ENCODE results near the gene NPAS3. TPM values are rescaled to one million over a fixed set of nuclear protein-coding genes. Genes with fewer than 3 reads are reported as not detected.
A peak's percentile ranks its signal among the peaks of the same experiment; 100 is the strongest.

NPAS3 gene
- total RNA-seq, 1 experiment from 2014 or later, result 0.36 TPM

GRCh38 chr14:33307691-33308251 is 369.1 kb downstream of the NPAS3 start:
- no peaks in the 10 kb centered on the region for H3K79me2 ChIP-seq (ENCODE audit: low read length)
- H3K4me2 ChIP-seq (ENCODE audit: low read length), result no peak overlapping the region
- no peaks in the 10 kb centered on the region for H3F3A ChIP-seq (ENCODE audit: low read length, unreplicated experiment)
- ATAC-seq (no peak), DNase-seq (peak; percentile 16)
- no peak overlapping the region for H3K9ac ChIP-seq (ENCODE audit: low read length)
- no TSS peak for BruUV-seq (replicated peaks)
- no peak overlapping the region for H2AFZ ChIP-seq (ENCODE audit: low read length)
- H3K4me3 ChIP-seq (ENCODE audit: low read length), result no peak overlapping the region
- H3K9me2 ChIP-seq (replicated peaks; ENCODE audit: low read length), result no peaks in the 10 kb centered on the region
- no peaks in the 10 kb centered on the region for H3K9me3 ChIP-seq (ENCODE audit: low read length)
- no peak for TF ChIP-seq CTCF (conservative IDR thresholded peaks at IDR 0.05; ENCODE audit: low read depth, low read length)
- TF ChIP-seq EZH2phosphoT487 (IDR thresholded peaks at IDR 0.05; ENCODE audit: borderline replicate concordance, low read length), result no peak
- TF ChIP-seq EZH2 (IDR thresholded peaks at IDR 0.05; ENCODE audit: low read length, unreplicated experiment), result no peak
- 0 out of 2 replicates have a peak, but pooled peaks cover 7% of the 10 kb centered on the region for H3K27me3 ChIP-seq (ENCODE audit: low read length)
- H3K36me3 ChIP-seq (ENCODE audit: low read depth, low read length), result no peaks in the 10 kb centered on the region
- intact Hi-C loops (cut with micrococcal nuclease), result no loop called here
- no peaks in the 10 kb centered on the region for H4K20me1 ChIP-seq (ENCODE audit: low read length)
- CTCF ChIA-PET, result no interaction called here
- no peaks in the 10 kb centered on the region for H3K4me1 ChIP-seq (ENCODE audit: insufficient read depth, low read length)
- POLR2A ChIA-PET (ENCODE audit: unreplicated experiment), result no interaction called here
- H3K27ac ChIP-seq (ENCODE audit: low read length), result no peak overlapping the region

- ATAC-seq (no peak), DNase-seq (no peak)
- H3K4me2 ChIP-seq (ENCODE audit: low read length), result no peak overlapping the region
- POLR2A ChIA-PET (ENCODE audit: unreplicated experiment), result no interaction called here
- H4K20me1 ChIP-seq (ENCODE audit: low read length), result no peaks in the 10 kb centered on the region
- CTCF ChIA-PET, result no interaction called here
- H3K4me3 ChIP-seq (ENCODE audit: low read length), result no peak overlapping the region
- intact Hi-C loops (cut with micrococcal nuclease), result no loop called here
- H3K9ac ChIP-seq (ENCODE audit: low read length), result no peak overlapping the region
- H3K4me1 ChIP-seq (ENCODE audit: insufficient read depth, low read length), result no peaks in the 10 kb centered on the region
- no peaks in the 10 kb centered on the region for H3F3A ChIP-seq (ENCODE audit: low read length, unreplicated experiment)
- H3K27ac ChIP-seq (ENCODE audit: low read length), result no peak overlapping the region
- BruUV-seq (replicated peaks), result no TSS peak
- H3K79me2 ChIP-seq (ENCODE audit: low read length), result no peaks in the 10 kb centered on the region
- TF ChIP-seq EZH2 (IDR thresholded peaks at IDR 0.05; ENCODE audit: low read length, unreplicated experiment) (no peak), CTCF (conservative IDR thresholded peaks at IDR 0.05; ENCODE audit: low read depth, low read length) (no peak), EZH2phosphoT487 (IDR thresholded peaks at IDR 0.05; ENCODE audit: borderline replicate concordance, low read length) (no peak)
- H3K36me3 ChIP-seq (ENCODE audit: low read depth, low read length), result no peaks in the 10 kb centered on the region
- H3K9me3 ChIP-seq (ENCODE audit: low read length), result no peaks in the 10 kb centered on the region
- H2AFZ ChIP-seq (ENCODE audit: low read length), result no peak overlapping the region
- H3K27me3 ChIP-seq (ENCODE audit: low read length), result 0 out of 2 replicates have a peak, but pooled peaks cover 7% of the 10 kb centered on the region
- no peaks in the 10 kb centered on the region for H3K9me2 ChIP-seq (replicated peaks; ENCODE audit: low read length)
Observed at GRCh38 chr14:33309106-33309505, 370.4 kb downstream of the NPAS3 start.

GRCh38 chr14:33315217-33315616 is 376.5 kb downstream of the NPAS3 start:
- TF ChIP-seq CTCF (conservative IDR thresholded peaks at IDR 0.05; ENCODE audit: low read depth, low read length) (no peak), EZH2phosphoT487 (IDR thresholded peaks at IDR 0.05; ENCODE audit: borderline replicate concordance, low read length) (no peak), EZH2 (IDR thresholded peaks at IDR 0.05; ENCODE audit: low read length, unreplicated experiment) (no peak)
- no peak overlapping the region for H3K27ac ChIP-seq (ENCODE audit: low read length)
- ChIA-PET POLR2A (ENCODE audit: unreplicated experiment) (no interaction called here), CTCF (no interaction called here)
- H3K27me3 ChIP-seq (ENCODE audit: low read length), result 0 out of 2 replicates have a peak, but pooled peaks cover 3% of the 10 kb centered on the region
- H4K20me1 ChIP-seq (ENCODE audit: low read length), result no peaks in the 10 kb centered on the region
- H3F3A ChIP-seq (ENCODE audit: low read length, unreplicated experiment), result no peaks in the 10 kb centered on the region
- H3K9me2 ChIP-seq (replicated peaks; ENCODE audit: low read length), result no peaks in the 10 kb centered on the region
- H3K9me3 ChIP-seq (ENCODE audit: low read length), result no peaks in the 10 kb centered on the region
- no peaks in the 10 kb centered on the region for H3K36me3 ChIP-seq (ENCODE audit: low read depth, low read length)
- H2AFZ ChIP-seq (ENCODE audit: low read length), result no peak overlapping the region
- DNase-seq (no peak), ATAC-seq (no peak)
- H3K4me2 ChIP-seq (ENCODE audit: low read length), result no peak overlapping the region
- H3K4me1 ChIP-seq (ENCODE audit: insufficient read depth, low read length), result peaks cover 7% of the 10 kb centered on the region; the same call in 1 of the 2 replicates
- H3K79me2 ChIP-seq (ENCODE audit: low read length), result no peaks in the 10 kb centered on the region
- no peak overlapping the region for H3K9ac ChIP-seq (ENCODE audit: low read length)
- intact Hi-C loops (cut with micrococcal nuclease), result no loop called here
- H3K4me3 ChIP-seq (ENCODE audit: low read length), result no peak overlapping the region
- no TSS peak for BruUV-seq (replicated peaks)

All from PC-3 (cell line).